DMS 273 (cell line): ENCODE results near the gene DMRT1.

ENCODE experiments used
- DNase-seq: peaks from one replicate; lab custom pipeline; 2025; ENCODE audit not compliant: unreplicated experiment; lab: John Stamatoyannopoulos, UW

Gene DMRT1

GRCh38 chr9:995781-996180, 154.3 kb downstream of the DMRT1 start:
- no peak for DNase-seq

GRCh38 chr9:998299-999110, 157.0 kb downstream of the DMRT1 start:
- DNase-seq = peak; percentile 41

GRCh38 chr9:1001838-1002237, 160.3 kb downstream of the DMRT1 start:
- DNase-seq = no peak

GRCh38 chr9:1002678-1003077, 161.2 kb downstream of the DMRT1 start:
- DNase-seq = no peak

GRCh38 chr9:1005043-1005667, 163.7 kb downstream of the DMRT1 start:
- peak; percentile 56 for DNase-seq

- DNase-seq = no peak
Measured at GRCh38 chr9:1007312-1007711, 165.8 kb downstream of the DMRT1 start.

GRCh38 chr9:1008216-1008615, 166.7 kb downstream of the DMRT1 start:
- DNase-seq = no peak

GRCh38 chr9:1009101-1009707, 167.7 kb downstream of the DMRT1 start:
- peak; percentile 88 for DNase-seq

- no peak for DNase-seq
Measured at GRCh38 chr9:1013021-1013420, 171.5 kb downstream of the DMRT1 start.

- no peak for DNase-seq
Measured at GRCh38 chr9:1014225-1014624, 172.7 kb downstream of the DMRT1 start.

GRCh38 chr9:1014640-1015039, 173.1 kb downstream of the DMRT1 start:
- no peak for DNase-seq

GRCh38 chr9:1018121-1018520, 176.6 kb downstream of the DMRT1 start:
- peak; percentile 28 for DNase-seq
